Right kidney (tissue), 1 donor: Measurements from ENCODE around the gene TMEM260.
"Not testable (repeated sequence)": the region's sequence is repeated elsewhere in the genome, so short reads cannot be mapped to it uniquely, and the experiment has no call there.

Experiments
- DNase-seq: peaks from one replicate; pipeline ENCODE4 v3.0.0-alpha.2; 2016

Gene TMEM260

DNA sequence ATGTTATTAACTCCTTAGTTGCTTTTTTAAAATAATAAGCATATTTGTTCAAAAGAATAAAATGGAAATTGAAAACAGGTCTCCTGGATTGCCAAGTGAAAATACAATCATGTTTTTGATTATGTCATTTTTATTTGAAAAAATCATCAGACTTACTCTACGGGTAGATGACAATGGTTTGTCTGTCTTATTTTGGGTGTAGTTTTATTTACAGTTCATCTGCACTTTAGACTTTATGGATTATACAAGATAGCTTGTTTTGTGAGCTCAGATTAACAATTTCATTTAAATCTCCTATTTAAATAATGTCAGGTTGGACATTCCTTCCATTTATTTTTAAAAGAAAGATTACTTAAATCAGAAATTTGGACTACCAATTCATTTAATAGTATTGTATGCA is 14.8 kb downstream of the TMEM260 start:
- no peak for DNase-seq

GRCh38 chr14:56598519-56598918 is 18.9 kb downstream of the TMEM260 start:
- no peak for DNase-seq

DNA sequence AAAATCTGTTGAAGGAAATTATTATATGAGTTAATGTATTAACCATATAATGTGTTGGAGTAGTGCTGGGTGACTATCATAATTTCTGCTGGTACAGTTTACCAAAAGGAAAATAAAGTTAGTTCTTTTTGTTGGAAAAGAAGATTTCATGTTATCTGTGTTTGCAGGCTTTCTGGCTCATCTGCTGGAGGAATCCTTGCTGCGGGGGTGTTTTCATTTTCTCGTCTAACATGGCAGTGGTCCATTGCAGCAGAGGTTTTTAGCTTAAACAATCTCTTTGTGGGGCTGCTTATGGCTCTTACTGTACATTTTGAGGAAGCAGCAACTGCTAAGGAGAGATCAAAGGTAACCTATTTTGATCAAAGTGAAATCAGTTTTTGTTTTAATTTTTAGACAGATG is 24.1 kb downstream of the TMEM260 start:
- DNase-seq = no peak

DNA sequence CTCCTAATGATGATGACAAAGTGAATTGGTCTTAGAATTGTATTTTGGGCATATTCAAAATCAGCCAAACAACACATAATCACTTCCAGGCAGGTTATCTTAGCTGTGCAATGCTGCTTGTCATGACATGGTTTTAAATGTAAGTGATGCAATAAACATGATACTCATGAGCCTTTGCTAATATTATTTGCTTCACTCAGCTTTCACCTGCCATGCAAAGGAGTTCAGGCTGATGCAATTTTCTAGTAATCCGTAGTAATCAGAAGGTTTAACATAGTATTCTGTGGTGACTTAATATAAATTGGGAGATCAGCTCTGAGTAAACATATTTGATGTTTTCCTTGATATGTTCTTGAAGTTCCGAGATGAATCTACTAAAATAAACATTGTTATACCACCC is 29.1 kb downstream of the TMEM260 start:
- no peak for DNase-seq

DNA sequence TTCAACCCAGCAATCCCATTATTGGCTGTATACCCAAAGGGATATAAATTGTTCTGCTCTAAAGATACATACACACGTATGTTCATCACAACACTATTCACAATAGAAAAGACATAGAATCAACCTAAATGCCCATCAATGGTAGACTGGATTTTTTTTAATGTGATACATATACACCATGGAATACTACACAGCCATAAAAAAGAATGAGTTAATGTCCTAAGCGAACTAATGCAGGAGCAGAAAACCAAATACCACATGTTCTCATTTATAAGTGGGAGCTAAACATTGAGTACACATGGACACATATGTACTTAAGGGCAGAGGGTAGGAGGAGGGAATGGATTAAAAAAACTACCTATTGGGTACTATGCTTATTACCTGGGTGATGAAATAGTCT is 32.1 kb downstream of the TMEM260 start:
- not testable (repeated sequence) for DNase-seq

- no peak for DNase-seq
Measured at GRCh38 chr14:56617084-56617483, 37.5 kb downstream of the TMEM260 start.

GRCh38 chr14:56630707-56631106 is 51.1 kb downstream of the TMEM260 start:
- DNase-seq = no peak

- no peak for DNase-seq
Measured at GRCh38 chr14:56632195-56632594, 52.6 kb downstream of the TMEM260 start.

GRCh38 chr14:56633544-56633943 is 53.9 kb downstream of the TMEM260 start:
- no peak for DNase-seq

DNA sequence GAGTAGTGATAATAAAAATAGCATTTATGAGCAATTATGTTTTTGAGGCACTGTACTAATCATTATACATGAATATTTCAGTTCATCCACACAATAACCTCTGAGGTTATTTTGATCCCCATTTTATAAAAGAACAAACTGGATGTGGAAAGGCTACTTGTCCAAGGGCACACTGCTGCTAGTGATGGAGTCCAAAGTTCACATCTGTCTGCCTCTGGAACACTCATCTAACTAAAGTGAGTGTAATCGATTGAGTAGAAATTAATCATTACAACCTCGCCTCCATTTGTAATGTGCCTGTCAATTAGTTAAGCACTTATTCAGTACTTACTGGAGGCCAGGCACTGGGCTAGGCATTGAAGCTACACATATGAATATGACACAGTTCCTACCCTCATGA is 55.4 kb downstream of the TMEM260 start:
- DNase-seq = no peak

DNA sequence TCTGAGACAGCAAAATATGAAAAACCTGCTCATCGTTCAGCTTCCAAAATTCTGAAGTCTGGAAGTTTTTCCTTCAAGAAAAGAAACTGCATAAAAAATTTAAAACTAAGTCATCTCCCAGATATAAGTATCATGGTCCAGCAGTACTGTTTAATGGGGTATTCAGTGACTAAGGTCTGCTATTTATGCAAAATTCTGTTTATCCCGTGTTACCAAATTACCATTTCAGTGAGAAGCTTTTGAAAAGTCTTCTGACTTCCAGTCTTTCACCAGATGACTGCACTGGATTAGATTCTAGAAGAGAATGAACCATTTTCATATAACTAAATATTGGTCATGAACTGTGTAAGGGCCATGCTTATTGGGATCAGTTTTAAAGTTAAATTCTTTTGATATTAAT is 67.9 kb downstream of the TMEM260 start:
- DNase-seq = no peak

GRCh38 chr14:56648508-56649301 is 69.1 kb downstream of the TMEM260 start:
- no peak for DNase-seq

DNA sequence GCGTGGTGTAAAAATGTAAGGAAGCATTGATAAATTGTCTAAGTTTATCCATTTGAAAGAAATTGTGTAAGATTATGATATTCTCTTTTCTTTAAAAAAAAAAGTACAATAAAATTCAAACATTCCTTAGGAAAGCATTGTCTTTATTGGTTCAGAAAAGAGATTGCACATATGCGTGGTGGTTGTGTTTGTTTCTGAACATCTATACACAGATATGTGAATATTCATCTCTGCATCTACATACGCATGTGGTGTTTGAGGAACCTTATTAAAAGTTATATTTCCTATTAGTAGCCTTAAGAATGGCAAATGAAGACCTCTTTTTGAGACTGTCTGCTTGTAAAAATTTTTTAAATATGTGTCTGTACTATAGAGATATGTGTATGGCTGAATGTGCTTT is 69.8 kb downstream of the TMEM260 start:
- DNase-seq = no peak

- DNase-seq = no peak
Measured at GRCh38 chr14:56650048-56650447, 70.5 kb downstream of the TMEM260 start.

DNA sequence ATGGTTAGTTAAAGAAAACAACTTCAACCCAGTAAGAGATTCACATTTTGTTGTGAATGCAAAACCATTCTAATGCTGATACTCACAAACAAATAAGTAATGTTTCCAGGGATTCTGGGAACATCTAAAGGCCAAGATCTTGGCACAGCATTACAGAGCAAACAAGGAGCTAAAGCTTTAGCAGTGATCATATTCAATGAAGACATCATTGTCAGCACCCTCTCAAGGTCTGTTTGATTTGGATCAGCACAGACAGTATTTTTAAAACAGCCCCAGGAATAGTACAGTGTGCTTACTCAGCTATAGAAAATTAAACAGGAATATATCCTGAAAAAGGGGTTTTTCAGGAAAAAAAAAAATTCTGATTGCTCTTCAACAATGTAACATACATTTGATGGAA is 71.4 kb downstream of the TMEM260 start:
- no peak for DNase-seq

DNA sequence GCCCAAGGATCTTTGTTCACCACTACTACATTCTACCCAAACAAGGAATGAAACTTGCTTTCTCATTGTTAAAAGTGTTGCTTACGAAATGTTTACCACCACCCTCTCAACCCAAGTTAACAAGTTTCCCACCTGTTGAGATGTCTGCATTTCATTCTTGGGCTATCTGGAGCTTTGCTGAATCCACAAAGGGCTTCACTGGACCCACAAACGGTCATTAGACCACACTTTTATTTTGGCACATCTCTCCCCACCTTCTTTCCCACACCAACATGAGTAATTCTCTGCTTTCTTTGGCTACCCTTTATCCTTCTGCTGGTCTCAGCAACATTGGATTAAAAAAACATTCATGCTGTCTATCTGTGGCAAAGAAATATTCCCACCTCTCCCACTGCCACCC is 78.0 kb downstream of the TMEM260 start:
- DNase-seq = no peak

DNA sequence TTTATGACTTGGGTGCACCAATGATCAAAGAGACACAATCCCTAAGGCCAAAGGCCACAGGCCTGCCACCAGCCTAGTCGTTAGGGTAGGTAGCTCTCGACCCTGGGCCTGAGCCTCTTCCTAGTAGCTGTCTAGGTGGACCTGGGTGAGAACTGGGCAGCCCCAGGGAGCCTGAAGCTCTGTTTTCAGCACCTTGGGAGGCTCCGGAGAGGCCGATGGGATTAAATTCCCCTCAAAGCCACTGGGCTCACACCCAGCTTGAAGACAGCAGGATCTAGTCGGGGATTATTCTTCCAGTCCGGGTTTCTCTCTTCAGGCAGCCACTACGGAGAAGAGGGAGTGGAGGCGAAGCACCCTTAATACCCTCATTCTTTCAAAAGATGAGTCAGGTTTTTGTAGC is 79.8 kb downstream of the TMEM260 start:
- DNase-seq = no peak

- no peak for DNase-seq
Measured at GRCh38 chr14:56659964-56660551, 80.5 kb downstream of the TMEM260 start.

GRCh38 chr14:56660677-56661389 is 81.2 kb downstream of the TMEM260 start:
- no peak for DNase-seq

DNA sequence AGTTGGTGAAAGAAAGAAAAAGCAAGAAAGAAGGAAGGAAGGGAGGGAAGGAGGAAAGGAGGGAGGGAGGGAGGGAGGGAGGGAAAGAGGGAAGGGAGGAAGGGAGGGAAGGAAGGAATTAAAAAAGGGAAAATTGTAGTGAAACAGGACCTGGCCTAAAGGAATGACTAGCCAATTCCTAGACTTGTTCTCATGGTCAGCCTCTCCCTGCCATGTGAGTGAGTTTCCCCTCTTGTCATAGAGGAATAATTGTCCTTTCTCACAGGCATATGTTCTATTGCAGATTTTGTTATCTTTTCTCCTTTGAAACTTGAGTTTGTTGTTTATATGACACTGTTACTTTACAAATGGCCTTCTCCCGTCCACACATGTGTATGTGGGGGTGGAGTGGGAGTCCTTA is 81.9 kb downstream of the TMEM260 start:
- DNase-seq = no peak

- DNase-seq = no peak
Measured at GRCh38 chr14:56664811-56665421, 85.3 kb downstream of the TMEM260 start.

DNA sequence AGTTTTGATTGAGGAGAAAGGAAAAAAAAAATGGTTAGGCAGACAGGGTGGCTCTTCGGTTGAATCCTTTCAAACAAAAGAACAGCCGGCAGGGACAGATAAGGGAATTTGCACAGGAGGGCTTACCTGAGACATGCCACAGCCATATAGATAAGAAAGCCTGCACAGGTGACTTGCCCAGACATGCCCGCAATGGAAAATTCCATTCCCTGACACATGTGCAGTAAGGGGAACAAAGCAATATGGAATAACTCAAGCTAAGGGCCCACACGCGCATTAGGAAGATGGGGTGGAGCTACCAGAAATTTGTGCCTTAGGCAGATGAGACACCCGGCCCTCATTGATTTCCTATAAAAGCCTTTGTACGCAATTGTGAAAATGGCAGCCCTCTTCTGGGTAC is 86.7 kb downstream of the TMEM260 start:
- no peak for DNase-seq

DNA sequence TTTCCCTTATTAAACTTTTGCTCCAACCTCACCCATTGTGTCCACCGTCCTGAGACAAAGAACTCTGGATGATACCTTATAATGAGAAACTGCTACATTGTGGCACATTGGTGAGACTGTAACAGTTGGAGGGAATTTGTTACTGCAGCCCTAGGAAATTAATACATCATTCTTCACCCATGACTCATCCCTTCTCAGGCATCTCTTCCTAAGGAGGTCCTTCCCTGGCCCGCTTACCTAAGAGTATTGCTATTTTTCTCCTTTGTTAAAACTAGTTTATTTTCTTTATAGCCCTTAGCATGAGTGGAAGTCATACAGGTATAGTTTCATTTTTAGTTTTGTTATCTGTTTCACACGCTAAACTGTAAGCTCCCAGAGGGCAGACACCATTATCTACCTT is 87.1 kb downstream of the TMEM260 start:
- no peak for DNase-seq
